ENCODE data around the gene MAP4K2. TPM values are rescaled to one million over a fixed set of nuclear protein-coding genes. Genes with fewer than 3 reads are reported as not detected.
"Not testable (repeated sequence)": the region's sequence is repeated elsewhere in the genome, so short reads cannot be mapped to it uniquely, and the experiment has no call there.

Gene MAP4K2
- total RNA-seq, 1 donor from 2014 or later: 12.7 TPM

GRCh38 chr11:64848826-64849597 lies 46.0 kb upstream of the MAP4K2 start:
- H3K4me1 Mint-ChIP-seq (ENCODE audit: low read depth): peaks cover under 1% of the 10 kb centered on the region
- TF ChIP-seq CTCF (IDR thresholded peaks at IDR 0.05; ENCODE audit: unreplicated experiment): no peak
- no peak overlapping the region for H3K27ac Mint-ChIP-seq
- H3K9me3 Mint-ChIP-seq (ENCODE audit: low read depth): no peaks in the 10 kb centered on the region
- no peaks in the 10 kb centered on the region for H3K36me3 Mint-ChIP-seq (ENCODE audit: insufficient read depth)
- no peaks in the 10 kb centered on the region for H3K27me3 Mint-ChIP-seq
- H3K4me3 Mint-ChIP-seq (ENCODE audit: low read depth): no peak overlapping the region
- no peak for DNase-seq (ENCODE audit: low spot score, unreplicated experiment)

- peaks cover 6% of the 10 kb centered on the region for H3K4me1 Mint-ChIP-seq (ENCODE audit: low read depth)
- no peaks in the 10 kb centered on the region for H3K9me3 Mint-ChIP-seq (ENCODE audit: low read depth)
- TF ChIP-seq CTCF (IDR thresholded peaks at IDR 0.05; ENCODE audit: unreplicated experiment): no peak
- H3K27me3 Mint-ChIP-seq: no peaks in the 10 kb centered on the region
- H3K4me3 Mint-ChIP-seq (ENCODE audit: low read depth): no peak overlapping the region
- DNase-seq (ENCODE audit: low spot score, unreplicated experiment): no peak
- no peak overlapping the region for H3K27ac Mint-ChIP-seq
- no peaks in the 10 kb centered on the region for H3K36me3 Mint-ChIP-seq (ENCODE audit: insufficient read depth)
These were observed 45.3 kb upstream of the MAP4K2 start for GRCh38 chr11:64848214-64848825.

GRCh38 chr11:64846998-64847666 lies 44.1 kb upstream of the MAP4K2 start:
- peak; percentile 98 for TF ChIP-seq CTCF (IDR thresholded peaks at IDR 0.05; ENCODE audit: unreplicated experiment)
- peaks cover 16% of the 10 kb centered on the region for H3K4me1 Mint-ChIP-seq (ENCODE audit: low read depth)
- H3K27me3 Mint-ChIP-seq: no peaks in the 10 kb centered on the region
- H3K36me3 Mint-ChIP-seq (ENCODE audit: insufficient read depth): no peaks in the 10 kb centered on the region
- H3K27ac Mint-ChIP-seq: peak overlapping the region; percentile 64
- DNase-seq (ENCODE audit: low spot score, unreplicated experiment): peak; percentile 96
- H3K4me3 Mint-ChIP-seq (ENCODE audit: low read depth): peak overlapping the region; percentile 56
- no peaks in the 10 kb centered on the region for H3K9me3 Mint-ChIP-seq (ENCODE audit: low read depth)

GRCh38 chr11:64845776-64846129 lies 42.7 kb upstream of the MAP4K2 start:
- not testable (repeated sequence) for DNase-seq (ENCODE audit: low spot score, unreplicated experiment); H3K27me3 Mint-ChIP-seq; H3K36me3 Mint-ChIP-seq (ENCODE audit: insufficient read depth); H3K27ac Mint-ChIP-seq; H3K9me3 Mint-ChIP-seq (ENCODE audit: low read depth)
- peak overlapping the region; percentile 81 for H3K4me3 Mint-ChIP-seq (ENCODE audit: low read depth)
- H3K4me1 Mint-ChIP-seq (ENCODE audit: low read depth): peaks cover 20% of the 10 kb centered on the region

- peak overlapping the region; percentile 81 for H3K4me3 Mint-ChIP-seq (ENCODE audit: low read depth)
- H3K4me1 Mint-ChIP-seq (ENCODE audit: low read depth): peaks cover 20% of the 10 kb centered on the region
- peaks cover 2% of the 10 kb centered on the region for H3K36me3 Mint-ChIP-seq (ENCODE audit: insufficient read depth)
- DNase-seq (ENCODE audit: low spot score, unreplicated experiment): no peak
- no peaks in the 10 kb centered on the region for H3K27me3 Mint-ChIP-seq
- H3K27ac Mint-ChIP-seq: peak overlapping the region; percentile 92
- no peak for TF ChIP-seq CTCF (IDR thresholded peaks at IDR 0.05; ENCODE audit: unreplicated experiment)
- no peaks in the 10 kb centered on the region for H3K9me3 Mint-ChIP-seq (ENCODE audit: low read depth)
These were observed 42.2 kb upstream of the MAP4K2 start for GRCh38 chr11:64845129-64845775.

All from progenitor cell of endocrine pancreas (in vitro differentiated cells).